Measurements from ENCODE around the gene SPDL1. TPM values are rescaled to one million over a fixed set of nuclear protein-coding genes. Genes with fewer than 3 reads are reported as not detected.

The SPDL1 gene
- polyA plus RNA-seq, 2 donors: 4.4 to 7.6 TPM

DNA sequence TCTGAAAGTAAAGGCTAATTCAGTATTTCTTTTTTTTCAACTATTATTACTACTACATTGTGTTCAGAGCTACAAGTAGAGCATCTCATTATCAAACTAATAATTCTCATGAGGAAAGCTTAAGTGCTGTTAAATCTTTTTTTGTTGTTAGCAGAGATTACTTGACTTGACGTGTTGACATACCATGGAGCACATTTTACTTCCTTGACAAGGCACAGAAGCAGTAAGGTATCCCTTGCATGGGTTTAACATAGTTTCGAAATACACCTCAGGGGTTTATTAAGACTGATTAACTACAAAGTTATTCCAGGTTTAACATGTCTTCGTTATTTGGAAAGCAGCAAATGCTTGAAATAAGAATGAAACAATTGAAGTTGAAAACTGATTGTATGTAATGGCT, 7.0 kb downstream of the SPDL1 start:
- H3K27me3 ChIP-seq (ENCODE audit: control insufficient read depth in 1 of 2, insufficient read depth in 2 of 2, low read length in 2 of 2): no peaks in the 10 kb centered on the region
- H3K36me3 ChIP-seq (ENCODE audit: control insufficient read depth in 2 of 2, insufficient read depth in 2 of 2, low read length in 1 of 2): peaks cover 0 to 3% of the 10 kb centered on the region in 2 donors
- H3K27ac ChIP-seq (ENCODE audit: low read depth in 2 of 2, low read length in 1 of 2): no peak overlapping the region
- H3K9me3 ChIP-seq (ENCODE audit: control insufficient read depth in 2 of 2, insufficient read depth in 1 of 2, low read depth in 1 of 2, low read length in 1 of 2): no peaks in the 10 kb centered on the region
- H3K4me3 ChIP-seq (ENCODE audit: low read depth in 1 of 2, low read length in 2 of 2): no peak overlapping the region
- no peaks in the 10 kb centered on the region for H3K4me1 ChIP-seq (ENCODE audit: control insufficient read depth in 2 of 2, insufficient read depth in 2 of 2, low read length in 1 of 2)
- 64 to 71% methylated on average over 3 of the region's 3 CpGs for WGBS, 2 donors

DNA sequence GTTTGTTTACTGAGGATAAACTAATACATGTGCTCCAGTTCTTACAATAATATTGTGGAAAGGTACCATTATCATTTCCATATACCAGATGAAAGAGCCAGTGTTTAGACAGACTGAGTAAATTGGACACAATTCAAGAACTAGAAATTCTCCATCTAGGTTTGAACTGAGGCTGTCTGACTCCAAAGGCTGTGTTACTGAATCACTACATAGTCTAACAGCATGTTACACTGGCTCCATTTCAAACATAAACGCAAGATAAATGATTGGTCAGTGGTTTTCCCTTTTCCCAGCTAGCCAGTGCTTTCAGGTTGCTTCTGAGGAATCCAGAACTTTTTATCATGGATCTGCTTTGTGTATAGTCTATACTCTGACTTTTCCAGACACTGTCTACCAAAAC, 8.1 kb downstream of the SPDL1 start:
- Histone ChIP-seq H3K36me3 (ENCODE audit: control insufficient read depth in 2 of 2, insufficient read depth in 2 of 2, low read length in 1 of 2) (peaks cover 0 to 3% of the 10 kb centered on the region in 2 donors), H3K4me3 (ENCODE audit: low read depth in 1 of 2, low read length in 2 of 2) (no peak overlapping the region), H3K27me3 (ENCODE audit: control insufficient read depth in 1 of 2, insufficient read depth in 2 of 2, low read length in 2 of 2) (no peaks in the 10 kb centered on the region), H3K9me3 (ENCODE audit: control insufficient read depth in 2 of 2, insufficient read depth in 1 of 2, low read depth in 1 of 2, low read length in 1 of 2) (no peaks in the 10 kb centered on the region), H3K27ac (ENCODE audit: low read depth in 2 of 2, low read length in 1 of 2) (no peak overlapping the region), H3K4me1 (ENCODE audit: control insufficient read depth in 2 of 2, insufficient read depth in 2 of 2, low read length in 1 of 2) (no peaks in the 10 kb centered on the region)
- WGBS, 2 donors: 0 to 35% methylated on average over 1 of the region's 1 CpG

DNA sequence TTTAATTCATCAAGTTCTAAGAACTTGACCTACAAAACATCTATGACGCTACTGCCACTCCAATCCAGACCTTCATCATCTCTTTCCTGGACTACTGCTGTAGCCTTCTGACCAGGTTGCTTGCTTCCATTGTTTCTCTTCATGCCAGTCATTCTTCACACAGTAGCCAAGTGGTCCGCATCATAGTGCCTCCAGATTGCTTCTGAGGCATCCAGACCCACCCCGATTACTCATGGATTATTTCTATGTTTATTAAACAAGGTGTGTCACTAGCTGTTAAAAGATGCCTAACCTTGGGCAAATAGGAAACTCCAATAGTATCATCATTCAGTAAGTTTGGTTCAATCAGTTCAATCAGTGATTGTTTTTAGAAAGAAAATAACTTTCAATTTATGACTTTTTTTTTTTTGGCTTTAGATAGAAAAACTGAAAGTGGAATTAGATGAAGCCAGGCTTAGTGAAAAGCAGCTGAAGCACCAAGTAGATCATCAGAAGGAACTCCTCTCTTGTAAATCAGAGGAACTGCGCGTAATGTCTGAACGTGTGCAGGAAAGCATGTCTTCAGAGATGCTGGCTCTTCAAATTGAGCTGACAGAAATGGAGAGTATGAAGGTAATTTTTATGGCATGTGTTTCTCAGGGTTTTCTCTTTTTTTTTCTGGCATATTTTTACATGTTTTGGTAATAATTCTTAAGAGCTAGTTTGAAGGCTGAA, 9.5 kb downstream of the SPDL1 start:
- WGBS, 2 donors: 91 to 93% methylated on average over 6 of the region's 6 CpGs
- Histone ChIP-seq H3K9me3 (ENCODE audit: control insufficient read depth in 2 of 2, insufficient read depth in 1 of 2, low read depth in 1 of 2, low read length in 1 of 2) (no peaks in the 10 kb centered on the region), H3K27ac (ENCODE audit: low read depth in 2 of 2, low read length in 1 of 2) (no peak overlapping the region), H3K4me1 (ENCODE audit: control insufficient read depth in 2 of 2, insufficient read depth in 2 of 2, low read length in 1 of 2) (no peaks in the 10 kb centered on the region), H3K4me3 (ENCODE audit: low read depth in 1 of 2, low read length in 2 of 2) (no peak overlapping the region), H3K27me3 (ENCODE audit: control insufficient read depth in 1 of 2, insufficient read depth in 2 of 2, low read length in 2 of 2) (no peaks in the 10 kb centered on the region), H3K36me3 (ENCODE audit: control insufficient read depth in 2 of 2, insufficient read depth in 2 of 2, low read length in 1 of 2) (peaks cover 0 to 3% of the 10 kb centered on the region in 2 donors)

DNA sequence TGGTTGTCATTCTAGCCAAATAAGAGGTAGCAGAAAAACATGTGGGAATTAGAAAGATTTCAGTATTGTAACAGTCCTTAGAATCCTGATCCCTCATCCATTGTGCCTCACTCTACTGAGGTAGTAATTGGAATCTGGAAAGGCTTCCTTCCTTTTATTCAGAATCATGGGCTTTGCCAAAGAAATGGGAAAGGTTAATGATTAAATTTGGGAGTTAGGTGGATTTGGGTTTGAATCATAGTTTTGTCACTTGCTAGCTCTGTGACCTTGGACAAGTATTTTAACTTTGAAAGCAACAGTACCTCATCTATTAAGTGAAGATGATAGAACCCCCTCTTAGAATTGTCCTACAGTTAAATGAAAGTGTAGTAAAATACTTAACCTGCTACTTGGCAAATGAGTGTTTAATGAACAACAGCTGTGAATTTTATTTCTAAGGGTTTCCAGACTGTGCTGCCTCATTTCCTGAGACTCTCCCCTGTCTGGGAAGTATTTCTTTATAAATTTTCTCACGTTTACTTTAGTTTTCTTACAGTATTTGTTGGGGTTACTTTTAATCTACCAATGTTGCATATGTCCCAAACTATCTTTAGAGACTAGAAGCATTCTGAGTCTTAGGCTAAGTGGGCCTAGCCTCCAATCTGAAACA, 11.7 kb downstream of the SPDL1 start:
- Histone ChIP-seq H3K9me3 (ENCODE audit: control insufficient read depth in 2 of 2, insufficient read depth in 1 of 2, low read depth in 1 of 2, low read length in 1 of 2) (no peaks in the 10 kb centered on the region), H3K27ac (ENCODE audit: low read depth in 2 of 2, low read length in 1 of 2) (no peak overlapping the region), H3K4me1 (ENCODE audit: control insufficient read depth in 2 of 2, insufficient read depth in 2 of 2, low read length in 1 of 2) (no peaks in the 10 kb centered on the region), H3K27me3 (ENCODE audit: control insufficient read depth in 1 of 2, insufficient read depth in 2 of 2, low read length in 2 of 2) (no peaks in the 10 kb centered on the region), H3K4me3 (ENCODE audit: low read depth in 1 of 2, low read length in 2 of 2) (no peak overlapping the region), H3K36me3 (ENCODE audit: control insufficient read depth in 2 of 2, insufficient read depth in 2 of 2, low read length in 1 of 2) (peaks cover 0 to 3% of the 10 kb centered on the region in 2 donors)
- 83 to 88% methylated on average over 1 of the region's 1 CpG for WGBS, 2 donors

DNA sequence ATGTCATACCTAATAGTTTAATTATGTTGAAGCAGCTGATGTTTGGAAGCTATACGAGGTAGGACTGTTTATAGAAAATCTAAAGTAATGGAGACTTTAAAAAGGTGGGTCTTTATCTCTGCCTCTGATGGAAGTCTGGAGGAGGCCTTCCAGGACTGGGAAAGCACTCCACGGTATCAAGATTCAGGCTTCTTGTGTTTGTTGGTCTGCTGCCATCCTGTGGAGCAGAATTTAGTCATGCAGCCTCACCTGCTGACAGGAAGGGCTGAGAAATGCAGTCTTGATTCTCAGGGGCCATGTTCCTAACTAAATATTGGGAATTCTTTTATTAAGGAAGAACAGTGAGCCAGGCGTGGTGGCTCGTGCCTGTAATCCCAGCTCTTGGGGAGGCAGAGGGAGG, 15.9 kb downstream of the SPDL1 start:
- H3K36me3 ChIP-seq (ENCODE audit: control insufficient read depth in 2 of 2, insufficient read depth in 2 of 2, low read length in 1 of 2): peaks cover 0 to 3% of the 10 kb centered on the region in 2 donors
- H3K4me1 ChIP-seq (ENCODE audit: control insufficient read depth in 2 of 2, insufficient read depth in 2 of 2, low read length in 1 of 2): no peaks in the 10 kb centered on the region
- WGBS, 2 donors: 86 to 89% methylated on average over 4 of the region's 4 CpGs

DNA sequence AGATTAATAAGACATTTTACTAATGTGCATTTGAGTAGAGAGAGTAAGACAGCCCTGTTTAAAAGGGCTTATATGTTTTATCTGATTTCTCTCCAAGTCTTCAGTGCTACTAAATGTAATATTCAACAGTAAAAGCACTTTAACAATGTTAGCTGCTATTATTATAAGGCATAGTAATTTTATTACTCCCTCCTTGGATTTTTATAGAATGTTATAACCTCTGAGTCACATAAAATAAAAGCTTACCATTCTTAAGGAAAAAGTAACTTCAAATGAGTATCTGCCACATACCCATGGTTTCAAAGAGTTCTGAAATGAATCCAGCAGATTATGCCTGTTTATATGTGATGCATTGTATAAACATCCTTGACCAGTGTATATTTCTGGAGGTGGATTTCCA, 19.0 kb downstream of the SPDL1 start:
- Histone ChIP-seq H3K4me1 (ENCODE audit: control insufficient read depth in 2 of 2, insufficient read depth in 2 of 2, low read length in 1 of 2) (no peaks in the 10 kb centered on the region), H3K27me3 (ENCODE audit: control insufficient read depth in 1 of 2, insufficient read depth in 2 of 2, low read length in 2 of 2) (no peaks in the 10 kb centered on the region), H3K27ac (ENCODE audit: low read depth in 2 of 2, low read length in 1 of 2) (no peak overlapping the region), H3K9me3 (ENCODE audit: control insufficient read depth in 2 of 2, insufficient read depth in 1 of 2, low read depth in 1 of 2, low read length in 1 of 2) (no peaks in the 10 kb centered on the region), H3K36me3 (ENCODE audit: control insufficient read depth in 2 of 2, insufficient read depth in 2 of 2, low read length in 1 of 2) (peaks cover 0 to 3% of the 10 kb centered on the region in 2 donors), H3K4me3 (ENCODE audit: low read depth in 1 of 2, low read length in 2 of 2) (no peak overlapping the region)

More for the DNA sequence above, 15.9 kb downstream of the SPDL1 start:
- Histone ChIP-seq H3K9me3 (ENCODE audit: control insufficient read depth in 2 of 2, insufficient read depth in 1 of 2, low read depth in 1 of 2, low read length in 1 of 2) (no peaks in the 10 kb centered on the region), H3K27me3 (ENCODE audit: control insufficient read depth in 1 of 2, insufficient read depth in 2 of 2, low read length in 2 of 2) (no peaks in the 10 kb centered on the region), H3K4me3 (ENCODE audit: low read depth in 1 of 2, low read length in 2 of 2) (no peak overlapping the region), H3K27ac (ENCODE audit: low read depth in 2 of 2, low read length in 1 of 2) (no peak overlapping the region)

DNA sequence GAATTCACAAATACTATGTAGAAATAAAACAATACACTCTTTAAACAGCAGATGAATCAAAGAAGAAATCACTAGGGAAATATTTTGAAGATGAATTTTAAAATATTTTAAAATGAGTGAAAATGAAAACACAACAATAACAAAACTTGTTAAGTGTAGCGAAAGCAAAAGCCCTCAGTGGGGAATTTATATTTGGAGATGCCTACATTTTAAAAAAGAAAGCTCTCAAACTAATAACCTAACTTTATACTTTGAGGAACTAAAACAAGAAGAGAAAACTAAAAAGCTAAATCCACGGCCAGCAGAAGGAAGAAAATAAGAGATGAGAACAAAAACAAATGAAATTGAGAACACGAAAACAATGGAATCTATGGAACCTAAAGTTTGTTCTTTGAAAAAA, 22.7 kb downstream of the SPDL1 start:
- Histone ChIP-seq H3K9me3 (ENCODE audit: control insufficient read depth in 2 of 2, insufficient read depth in 1 of 2, low read depth in 1 of 2, low read length in 1 of 2) (peaks cover 0 to 3% of the 10 kb centered on the region in 2 donors), H3K4me1 (ENCODE audit: control insufficient read depth in 2 of 2, insufficient read depth in 2 of 2, low read length in 1 of 2) (no peaks in the 10 kb centered on the region), H3K4me3 (ENCODE audit: low read depth in 1 of 2, low read length in 2 of 2) (no peak overlapping the region), H3K36me3 (ENCODE audit: control insufficient read depth in 2 of 2, insufficient read depth in 2 of 2, low read length in 1 of 2) (peaks cover 0 to under 1% of the 10 kb centered on the region in 2 donors), H3K27ac (ENCODE audit: low read depth in 2 of 2, low read length in 1 of 2) (no peak overlapping the region), H3K27me3 (ENCODE audit: control insufficient read depth in 1 of 2, insufficient read depth in 2 of 2, low read length in 2 of 2) (no peaks in the 10 kb centered on the region)
- 87 to 91% methylated on average over 3 of the region's 3 CpGs for WGBS, 2 donors

DNA sequence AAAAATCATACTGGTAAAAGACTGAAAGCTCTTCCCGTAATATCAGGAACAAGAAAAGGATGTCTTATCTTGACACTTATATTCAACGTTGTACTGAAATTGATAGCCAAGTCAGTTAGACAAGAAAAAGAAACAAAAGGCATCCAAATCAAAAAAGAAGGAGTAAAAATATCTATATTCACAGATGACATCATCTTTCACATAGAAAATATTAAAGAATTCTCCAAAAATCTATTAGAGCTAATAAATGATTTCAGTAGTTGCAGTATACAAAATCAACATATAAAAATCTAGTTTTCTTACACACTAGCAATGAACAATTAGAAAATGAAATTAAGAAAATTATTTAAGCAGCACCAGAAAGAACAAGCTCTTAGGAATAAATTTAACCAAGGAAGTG, 24.3 kb downstream of the SPDL1 start:
- H3K4me3 ChIP-seq (ENCODE audit: low read depth in 1 of 2, low read length in 2 of 2): no peak overlapping the region
- H3K27me3 ChIP-seq (ENCODE audit: control insufficient read depth in 1 of 2, insufficient read depth in 2 of 2, low read length in 2 of 2): no peaks in the 10 kb centered on the region
- H3K36me3 ChIP-seq (ENCODE audit: control insufficient read depth in 2 of 2, insufficient read depth in 2 of 2, low read length in 1 of 2): no peaks in the 10 kb centered on the region
- H3K4me1 ChIP-seq (ENCODE audit: control insufficient read depth in 2 of 2, insufficient read depth in 2 of 2, low read length in 1 of 2): no peaks in the 10 kb centered on the region
- H3K27ac ChIP-seq (ENCODE audit: low read depth in 2 of 2, low read length in 1 of 2): no peak overlapping the region
- H3K9me3 ChIP-seq (ENCODE audit: control insufficient read depth in 2 of 2, insufficient read depth in 1 of 2, low read depth in 1 of 2, low read length in 1 of 2): peaks cover 0 to 3% of the 10 kb centered on the region in 2 donors
- WGBS, 2 donors: 77 to 90% methylated on average over 2 of the region's 2 CpGs

DNA sequence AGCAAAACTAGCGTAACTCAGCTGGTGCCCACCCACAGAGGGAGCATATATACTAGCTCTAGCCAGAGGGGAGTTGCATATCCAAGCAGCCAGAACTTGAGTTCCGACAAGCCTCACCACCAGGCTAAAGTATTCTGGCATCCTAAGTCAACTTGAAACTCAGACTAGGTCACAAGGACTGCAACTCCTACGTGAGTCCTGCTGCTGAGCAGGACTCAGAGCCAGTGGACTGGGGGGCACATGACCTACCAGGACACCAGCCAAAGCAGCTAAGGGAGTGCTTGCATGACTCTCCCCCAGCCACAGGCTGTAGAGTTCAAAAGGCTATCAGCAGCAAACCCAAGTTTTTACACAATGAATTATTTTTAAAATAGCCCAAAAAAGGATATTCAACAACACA, 26.1 kb downstream of the SPDL1 start:
- no peak overlapping the region for H3K4me3 ChIP-seq (ENCODE audit: low read depth in 1 of 2, low read length in 2 of 2)
- no peaks in the 10 kb centered on the region for H3K4me1 ChIP-seq (ENCODE audit: control insufficient read depth in 2 of 2, insufficient read depth in 2 of 2, low read length in 1 of 2)
- WGBS, 2 donors: 76 to 78% methylated on average over 3 of the region's 3 CpGs
- peaks cover 0 to 3% of the 10 kb centered on the region in 2 donors for H3K9me3 ChIP-seq (ENCODE audit: control insufficient read depth in 2 of 2, insufficient read depth in 1 of 2, low read depth in 1 of 2, low read length in 1 of 2)
- no peak overlapping the region for H3K27ac ChIP-seq (ENCODE audit: low read depth in 2 of 2, low read length in 1 of 2)
- no peaks in the 10 kb centered on the region for H3K36me3 ChIP-seq (ENCODE audit: control insufficient read depth in 2 of 2, insufficient read depth in 2 of 2, low read length in 1 of 2)
- no peaks in the 10 kb centered on the region for H3K27me3 ChIP-seq (ENCODE audit: control insufficient read depth in 1 of 2, insufficient read depth in 2 of 2, low read length in 2 of 2)

DNA sequence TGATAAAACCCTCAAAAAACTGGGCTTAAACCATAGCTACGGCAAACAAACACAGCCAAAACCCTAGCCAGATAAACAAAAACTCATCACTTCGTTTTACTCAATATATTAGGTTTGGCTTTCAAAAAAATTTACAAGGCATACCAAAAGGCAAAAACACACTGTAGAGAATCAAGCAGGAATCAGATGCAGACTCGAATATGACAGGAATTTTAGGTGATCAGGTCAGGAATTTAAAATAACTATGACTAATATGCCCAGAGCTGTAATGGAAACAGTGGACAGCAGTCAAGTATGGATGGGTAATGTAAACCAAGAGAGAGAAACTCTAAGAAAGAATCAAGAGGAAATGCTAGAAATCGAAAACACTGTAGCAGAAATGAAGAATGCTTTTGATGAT, 27.0 kb downstream of the SPDL1 start:
- H3K27ac ChIP-seq (ENCODE audit: low read depth in 2 of 2, low read length in 1 of 2): no peak overlapping the region
- H3K27me3 ChIP-seq (ENCODE audit: control insufficient read depth in 1 of 2, insufficient read depth in 2 of 2, low read length in 2 of 2): no peaks in the 10 kb centered on the region
- H3K9me3 ChIP-seq (ENCODE audit: control insufficient read depth in 2 of 2, insufficient read depth in 1 of 2, low read depth in 1 of 2, low read length in 1 of 2): peaks cover 0 to 3% of the 10 kb centered on the region in 2 donors
- 73 to 79% methylated on average over 4 of the region's 4 CpGs for WGBS, 2 donors
- no peaks in the 10 kb centered on the region for H3K4me1 ChIP-seq (ENCODE audit: control insufficient read depth in 2 of 2, insufficient read depth in 2 of 2, low read length in 1 of 2)
- no peaks in the 10 kb centered on the region for H3K36me3 ChIP-seq (ENCODE audit: control insufficient read depth in 2 of 2, insufficient read depth in 2 of 2, low read length in 1 of 2)
- H3K4me3 ChIP-seq (ENCODE audit: low read depth in 1 of 2, low read length in 2 of 2): no peak overlapping the region
